BE2C (cell line): ENCODE results near the gene PRKN.

Experiments
- DNase-seq: peaks from one replicate; pipeline ENCODE4 v3.0.0-alpha.2; 2020
- H3K27me3 ChIP-seq: fragments of 250-450 bp; sonication (Bioruptor Pico); 2 replicates; pipeline ENCODE4 v1.5.1; 2020; ENCODE audit warnings: mild to moderate bottlenecking
- H3K36me3 ChIP-seq: fragments of 250-450 bp; sonication (Bioruptor Pico); 2 replicates; pipeline ENCODE4 v1.5.1; 2020; ENCODE audit warnings: mild to moderate bottlenecking
- H3K4me1 ChIP-seq: fragments of 250-450 bp; sonication (Bioruptor Pico); 2 replicates; pipeline ENCODE4 v1.5.1; 2020
- H3K4me3 ChIP-seq: 2 replicates; pipeline ENCODE4 v1.5.1; 2011; ENCODE audit warnings: low read depth, low read length
- H3K9me3 ChIP-seq: fragments of 250-450 bp; sonication (Bioruptor Pico); 2 replicates; pipeline ENCODE4 v1.5.1; 2020
- CTCF ChIP-seq: IDR thresholded peaks from 2 replicates; pipeline ENCODE4 v1.5.1; 2012; ENCODE audit warnings: mild to moderate bottlenecking, low read depth, low read length

The PRKN gene

DNA sequence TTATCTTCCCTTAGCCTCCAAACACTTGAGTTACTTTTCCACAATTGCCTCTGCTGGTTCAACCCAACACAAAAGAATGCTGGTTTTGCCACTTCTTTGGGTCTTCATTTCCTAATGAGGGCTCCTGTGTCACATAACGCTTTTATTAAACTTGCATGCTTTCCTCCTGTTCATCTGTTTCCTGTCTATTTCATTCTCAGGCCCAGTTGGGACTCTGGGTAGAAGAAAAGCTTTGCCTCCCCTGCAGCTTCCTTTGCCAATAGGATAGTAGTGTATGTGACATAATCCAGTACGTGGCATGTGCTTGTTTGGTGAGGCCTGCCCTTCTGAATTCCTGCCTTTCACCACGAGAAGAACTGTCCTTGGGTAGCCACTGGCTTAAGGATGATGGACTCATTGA, 924.4 kb downstream of the PRKN start:
- Histone ChIP-seq H3K4me1 (no peaks in the 10 kb centered on the region), H3K4me3 (no peak overlapping the region), H3K36me3 (no peaks in the 10 kb centered on the region), H3K27me3 (no peaks in the 10 kb centered on the region), H3K9me3 (no peaks in the 10 kb centered on the region)
- TF ChIP-seq CTCF: no peak
- no peak for DNase-seq

DNA sequence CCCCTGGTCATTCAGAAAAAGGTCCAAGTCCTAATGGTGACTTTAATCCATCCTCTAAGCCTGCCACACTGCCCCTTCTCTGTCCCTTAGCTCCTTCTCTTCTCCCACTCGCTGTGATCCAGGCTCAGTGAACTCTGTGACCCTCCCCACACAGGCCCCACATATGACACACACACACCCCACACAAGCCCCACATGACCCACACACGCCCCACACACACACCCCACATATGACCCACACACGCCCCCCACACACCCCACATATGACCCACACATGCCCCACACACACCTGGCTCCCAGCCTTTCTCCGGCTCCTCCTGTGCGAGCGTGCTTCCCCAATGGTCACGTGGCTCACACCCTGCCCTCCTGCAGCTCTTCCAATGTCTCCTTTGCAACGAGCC, 925.3 kb downstream of the PRKN start:
- Histone ChIP-seq H3K36me3 (no peaks in the 10 kb centered on the region), H3K4me3 (no peak overlapping the region), H3K4me1 (no peaks in the 10 kb centered on the region), H3K9me3 (no peaks in the 10 kb centered on the region), H3K27me3 (no peaks in the 10 kb centered on the region)
- TF ChIP-seq CTCF: no peak
- DNase-seq: no peak

GRCh38 chr6:161798844-161799394, 928.6 kb downstream of the PRKN start:
- H3K27me3 ChIP-seq: no peaks in the 10 kb centered on the region
- H3K4me1 ChIP-seq: no peaks in the 10 kb centered on the region
- no peak for TF ChIP-seq CTCF
- no peaks in the 10 kb centered on the region for H3K9me3 ChIP-seq
- no peak for DNase-seq
- H3K4me3 ChIP-seq: no peak overlapping the region
- H3K36me3 ChIP-seq: no peaks in the 10 kb centered on the region

DNA sequence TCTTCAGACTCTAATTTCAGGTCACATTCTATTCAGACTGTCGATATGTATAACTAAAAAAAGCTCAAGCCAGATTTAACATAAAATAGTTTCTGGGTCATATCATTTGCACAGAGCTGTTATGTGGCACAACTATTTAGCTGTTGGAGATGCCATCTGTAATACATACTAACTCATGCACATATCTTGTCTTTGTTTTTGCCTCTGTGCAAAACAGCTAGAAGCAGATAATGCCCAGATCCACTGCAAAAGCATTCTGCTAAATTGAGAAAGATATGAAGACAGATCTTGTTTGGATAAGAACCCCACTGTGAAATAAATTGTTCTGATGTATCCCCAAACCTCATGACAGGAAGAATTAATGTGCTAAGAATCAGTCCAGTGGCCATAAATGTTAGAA, 930.9 kb downstream of the PRKN start:
- no peak for DNase-seq
- Histone ChIP-seq H3K4me3 (no peak overlapping the region), H3K4me1 (peaks cover 9% of the 10 kb centered on the region; the same call in 1 of the 2 replicates), H3K9me3 (no peaks in the 10 kb centered on the region), H3K27me3 (no peaks in the 10 kb centered on the region), H3K36me3 (no peaks in the 10 kb centered on the region)
- no peak for TF ChIP-seq CTCF

GRCh38 chr6:161792851-161793493, 934.6 kb downstream of the PRKN start:
- Histone ChIP-seq H3K9me3 (no peaks in the 10 kb centered on the region), H3K27me3 (no peaks in the 10 kb centered on the region), H3K4me3 (no peak overlapping the region), H3K36me3 (no peaks in the 10 kb centered on the region), H3K4me1 (peaks cover 9% of the 10 kb centered on the region; the same call in 1 of the 2 replicates)
- TF ChIP-seq CTCF: peak; percentile 33
- DNase-seq: no peak

- H3K36me3 ChIP-seq: no peaks in the 10 kb centered on the region
- no peak overlapping the region for H3K4me3 ChIP-seq
- no peaks in the 10 kb centered on the region for H3K27me3 ChIP-seq
- no peak for TF ChIP-seq CTCF
- no peak for DNase-seq
- H3K4me1 ChIP-seq: peaks cover 9% of the 10 kb centered on the region; the same call in 1 of the 2 replicates
- H3K9me3 ChIP-seq: no peaks in the 10 kb centered on the region
Observed at GRCh38 chr6:161788531-161788930, 939.0 kb downstream of the PRKN start.
